Measurements from ENCODE around the gene PDXDC1.
"Not testable (repeated sequence)": the region's sequence is repeated elsewhere in the genome, so short reads cannot be mapped to it uniquely, and the experiment has no call there.

PDXDC1 gene, protein sequence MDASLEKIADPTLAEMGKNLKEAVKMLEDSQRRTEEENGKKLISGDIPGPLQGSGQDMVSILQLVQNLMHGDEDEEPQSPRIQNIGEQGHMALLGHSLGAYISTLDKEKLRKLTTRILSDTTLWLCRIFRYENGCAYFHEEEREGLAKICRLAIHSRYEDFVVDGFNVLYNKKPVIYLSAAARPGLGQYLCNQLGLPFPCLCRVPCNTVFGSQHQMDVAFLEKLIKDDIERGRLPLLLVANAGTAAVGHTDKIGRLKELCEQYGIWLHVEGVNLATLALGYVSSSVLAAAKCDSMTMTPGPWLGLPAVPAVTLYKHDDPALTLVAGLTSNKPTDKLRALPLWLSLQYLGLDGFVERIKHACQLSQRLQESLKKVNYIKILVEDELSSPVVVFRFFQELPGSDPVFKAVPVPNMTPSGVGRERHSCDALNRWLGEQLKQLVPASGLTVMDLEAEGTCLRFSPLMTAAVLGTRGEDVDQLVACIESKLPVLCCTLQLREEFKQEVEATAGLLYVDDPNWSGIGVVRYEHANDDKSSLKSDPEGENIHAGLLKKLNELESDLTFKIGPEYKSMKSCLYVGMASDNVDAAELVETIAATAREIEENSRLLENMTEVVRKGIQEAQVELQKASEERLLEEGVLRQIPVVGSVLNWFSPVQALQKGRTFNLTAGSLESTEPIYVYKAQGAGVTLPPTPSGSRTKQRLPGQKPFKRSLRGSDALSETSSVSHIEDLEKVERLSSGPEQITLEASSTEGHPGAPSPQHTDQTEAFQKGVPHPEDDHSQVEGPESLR

GRCh38 chr16:14974656-14975417 is at the start of gene PDXDC1:
TSS of gene PDXDC1 (plus strand) at chr16:14975026. CDS start at chr16:14975200, 174 bp downstream.
- H3K4me3 ChIP-seq (ENCODE audit: low read depth, low read length), result peak within 1 kb of the TSS; percentile 76
- peak; percentile 82 for DNase-seq (ENCODE audit: low read depth)

DNA sequence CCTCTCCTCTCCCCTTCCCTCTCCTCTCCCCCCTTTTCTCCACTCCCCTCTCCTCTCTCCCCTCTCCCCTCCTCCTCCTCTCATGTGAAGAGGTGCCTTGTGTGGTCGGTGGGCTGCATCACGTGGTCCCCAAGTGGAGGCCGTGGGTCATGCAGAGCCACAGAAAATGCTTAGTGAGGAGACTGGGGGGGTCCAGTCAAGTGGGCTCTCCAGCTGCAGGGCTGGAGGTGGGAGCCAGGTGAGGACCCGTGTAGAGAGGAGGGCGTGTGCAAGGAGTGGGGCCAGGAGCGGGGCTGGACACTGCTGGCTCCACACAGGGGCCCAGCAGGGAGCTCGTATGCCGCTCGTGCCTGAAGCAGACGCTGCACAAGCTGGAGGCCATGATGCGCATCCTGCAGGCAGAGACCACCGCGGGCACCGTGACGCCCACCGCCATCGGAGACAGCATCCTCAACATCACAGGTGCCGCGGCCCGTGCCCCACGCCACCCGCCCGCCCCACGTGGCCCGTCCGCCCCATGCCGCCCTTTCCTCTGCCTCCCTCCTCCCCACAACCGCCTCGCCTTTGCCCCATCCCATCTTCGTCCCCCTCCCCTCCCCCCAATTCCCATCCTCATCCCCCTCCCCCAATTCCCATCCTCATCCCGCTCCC is 46.6 kb upstream of the PDXDC1 start:
- H3K4me3 ChIP-seq (ENCODE audit: low read depth, low read length); DNase-seq (ENCODE audit: low read depth): not testable (repeated sequence)

DNA sequence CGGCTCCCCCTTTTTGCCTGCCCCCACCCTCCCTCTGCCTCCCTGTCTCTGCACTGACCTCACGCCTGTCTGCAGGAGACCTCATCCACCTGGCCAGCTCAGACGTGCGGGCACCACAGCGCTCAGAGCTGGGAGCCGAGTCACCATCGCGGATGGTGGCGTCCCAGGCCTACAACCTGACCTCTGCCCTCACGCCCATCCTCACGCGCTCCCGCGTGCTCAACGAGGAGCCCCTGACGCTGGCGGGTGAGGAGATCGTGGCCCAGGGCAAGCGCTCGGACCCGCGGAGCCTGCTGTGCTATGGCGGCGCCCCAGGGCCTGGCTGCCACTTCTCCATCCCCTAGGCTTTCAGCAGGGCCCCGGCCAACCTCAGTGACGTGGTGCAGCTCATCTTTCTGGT is 45.6 kb upstream of the PDXDC1 start:
- not testable (repeated sequence) for DNase-seq (ENCODE audit: low read depth); H3K4me3 ChIP-seq (ENCODE audit: low read depth, low read length)

- DNase-seq (ENCODE audit: low read depth); H3K4me3 ChIP-seq (ENCODE audit: low read depth, low read length): not testable (repeated sequence)
Measured at GRCh38 chr16:14930246-14930645, 44.6 kb upstream of the PDXDC1 start.

- H3K4me3 ChIP-seq (ENCODE audit: low read depth, low read length); DNase-seq (ENCODE audit: low read depth): not testable (repeated sequence)
Measured at GRCh38 chr16:14930971-14931370, 43.9 kb upstream of the PDXDC1 start.

DNA sequence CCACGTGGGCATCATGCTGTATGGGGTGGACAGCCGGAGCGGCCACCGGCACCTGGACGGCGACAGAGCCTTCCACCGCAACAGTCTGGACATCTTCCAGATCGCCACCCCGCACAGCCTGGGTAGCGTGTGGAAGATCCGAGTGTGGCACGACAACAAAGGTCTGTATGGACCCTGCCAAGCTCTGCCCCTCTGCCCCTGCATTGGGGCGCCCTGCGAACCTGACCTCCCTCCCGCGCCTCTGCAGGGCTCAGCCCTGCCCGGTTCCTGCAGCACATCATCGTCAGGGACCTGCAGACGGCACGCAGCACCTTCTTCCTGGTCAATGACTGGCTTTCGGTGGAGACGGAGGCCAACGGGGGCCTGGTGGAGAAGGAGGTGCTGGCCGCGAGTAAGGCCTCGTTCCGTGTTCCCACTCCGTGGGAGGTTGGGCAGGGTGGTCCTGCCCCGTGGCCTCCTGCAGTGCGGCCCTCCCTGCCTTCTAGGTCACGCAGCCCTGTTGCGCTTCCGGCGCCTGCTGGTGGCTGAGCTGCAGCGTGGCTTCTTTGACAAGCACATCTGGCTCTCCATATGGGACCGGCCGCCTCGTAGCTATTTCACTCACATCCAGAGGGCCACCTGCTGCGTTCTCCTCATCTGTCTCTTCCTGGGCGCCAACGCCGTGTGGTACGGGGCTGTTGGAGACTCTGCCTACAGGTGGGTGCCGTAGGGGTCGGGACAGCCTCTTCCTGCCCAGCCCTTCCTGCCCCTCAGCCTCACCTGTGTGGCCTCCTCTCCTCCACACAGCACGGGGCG is 42.0 kb upstream of the PDXDC1 start:
- not testable (repeated sequence) for DNase-seq (ENCODE audit: low read depth); H3K4me3 ChIP-seq (ENCODE audit: low read depth, low read length)

- not testable (repeated sequence) for H3K4me3 ChIP-seq (ENCODE audit: low read depth, low read length); DNase-seq (ENCODE audit: low read depth)
Measured at GRCh38 chr16:14937143-14937542, 37.7 kb upstream of the PDXDC1 start, which contains the start of gene NPIPA1. TSS of gene NPIPA1 (plus strand) at chr16:14937443. CDS start at chr16:14937443, 0 bp downstream.

- not testable (repeated sequence) for H3K4me3 ChIP-seq (ENCODE audit: low read depth, low read length); DNase-seq (ENCODE audit: low read depth)
Measured at GRCh38 chr16:14937994-14938393, 36.8 kb upstream of the PDXDC1 start.

GRCh38 chr16:14942686-14943085 is 32.1 kb upstream of the PDXDC1 start:
- DNase-seq (ENCODE audit: low read depth); H3K4me3 ChIP-seq (ENCODE audit: low read depth, low read length): not testable (repeated sequence)

GRCh38 chr16:14955546-14956231 is 19.1 kb upstream of the PDXDC1 start:
- DNase-seq (ENCODE audit: low read depth), result no peak
- no peak for TF ChIP-seq CTCF (IDR thresholded peaks at IDR 0.05; ENCODE audit: control insufficient read depth, extremely low read depth, insufficient read depth)
- H3K4me3 ChIP-seq (ENCODE audit: low read depth, low read length), result no peak overlapping the region
